ENCODE measurements around the gene HES5. TPM values are rescaled to one million over a fixed set of nuclear protein-coding genes. Genes with fewer than 3 reads are reported as not detected.
"Not testable (repeated sequence)": the region's sequence is repeated elsewhere in the genome, so short reads cannot be mapped to it uniquely, and the experiment has no call there.

The HES5 gene
- total RNA-seq, 2 donors from 2014 or later, result 0.27 to 2.7 TPM

DNA sequence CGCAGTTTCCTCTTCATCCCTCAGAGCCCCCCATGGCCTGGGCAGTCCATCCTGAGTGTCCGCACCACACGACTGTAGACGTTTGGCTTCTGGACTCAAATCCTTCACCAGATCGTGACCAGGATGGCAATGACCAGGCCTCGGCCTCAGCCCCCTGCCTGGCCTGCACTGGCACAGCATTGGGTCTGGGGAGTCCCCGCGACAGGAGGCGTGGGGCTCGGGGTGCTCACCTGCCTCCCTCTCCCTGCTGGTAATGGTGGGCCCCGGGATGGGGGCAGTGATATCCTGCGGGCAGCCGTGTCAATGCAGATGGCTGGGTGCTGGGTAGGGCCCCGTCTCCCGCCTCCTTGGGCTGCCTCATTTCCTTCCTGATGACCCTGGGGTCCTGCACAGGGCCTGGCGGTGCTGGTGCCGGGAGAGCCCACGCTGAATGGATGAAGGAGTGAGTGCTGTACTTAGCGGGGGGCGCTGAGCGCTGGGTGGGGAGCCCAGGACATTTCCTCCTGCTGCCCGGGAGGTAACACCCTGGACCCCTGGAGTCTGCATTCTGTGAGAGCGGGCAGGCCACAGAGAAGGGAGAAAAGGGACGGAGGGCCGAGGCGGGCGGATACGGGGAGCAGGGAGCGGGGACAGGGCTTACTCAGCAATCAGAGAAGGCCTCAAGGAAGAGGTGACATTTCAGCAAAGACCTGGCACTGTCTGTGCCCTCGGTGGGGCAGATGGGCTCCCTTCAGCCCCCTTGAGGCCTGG lies 24.0 kb upstream of the HES5 start:
- Histone ChIP-seq H3K27me3 (replicated peaks; ENCODE audit: insufficient read depth) (no peaks in the 10 kb centered on the region), H3K36me3 (no peaks in the 10 kb centered on the region), H3K4me3 (no peak overlapping the region), H3K4me1 (ENCODE audit: control insufficient read depth in 1 of 2, low read depth in 2 of 2) (peaks cover 18 to 33% of the 10 kb centered on the region in 2 donors), H3K27ac (no peak overlapping the region), H3K9me3 (no peaks in the 10 kb centered on the region)
- DNase-seq (ENCODE audit: low spot score), result no peak
- no peak for ATAC-seq (ENCODE audit: insufficient number of reproducible peaks, low FRiP score, low read depth)
- TF ChIP-seq, protein P1, sequence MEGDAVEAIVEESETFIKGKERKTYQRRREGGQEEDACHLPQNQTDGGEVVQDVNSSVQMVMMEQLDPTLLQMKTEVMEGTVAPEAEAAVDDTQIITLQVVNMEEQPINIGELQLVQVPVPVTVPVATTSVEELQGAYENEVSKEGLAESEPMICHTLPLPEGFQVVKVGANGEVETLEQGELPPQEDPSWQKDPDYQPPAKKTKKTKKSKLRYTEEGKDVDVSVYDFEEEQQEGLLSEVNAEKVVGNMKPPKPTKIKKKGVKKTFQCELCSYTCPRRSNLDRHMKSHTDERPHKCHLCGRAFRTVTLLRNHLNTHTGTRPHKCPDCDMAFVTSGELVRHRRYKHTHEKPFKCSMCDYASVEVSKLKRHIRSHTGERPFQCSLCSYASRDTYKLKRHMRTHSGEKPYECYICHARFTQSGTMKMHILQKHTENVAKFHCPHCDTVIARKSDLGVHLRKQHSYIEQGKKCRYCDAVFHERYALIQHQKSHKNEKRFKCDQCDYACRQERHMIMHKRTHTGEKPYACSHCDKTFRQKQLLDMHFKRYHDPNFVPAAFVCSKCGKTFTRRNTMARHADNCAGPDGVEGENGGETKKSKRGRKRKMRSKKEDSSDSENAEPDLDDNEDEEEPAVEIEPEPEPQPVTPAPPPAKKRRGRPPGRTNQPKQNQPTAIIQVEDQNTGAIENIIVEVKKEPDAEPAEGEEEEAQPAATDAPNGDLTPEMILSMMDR (IDR thresholded peaks at IDR 0.05), result no peak

DNA sequence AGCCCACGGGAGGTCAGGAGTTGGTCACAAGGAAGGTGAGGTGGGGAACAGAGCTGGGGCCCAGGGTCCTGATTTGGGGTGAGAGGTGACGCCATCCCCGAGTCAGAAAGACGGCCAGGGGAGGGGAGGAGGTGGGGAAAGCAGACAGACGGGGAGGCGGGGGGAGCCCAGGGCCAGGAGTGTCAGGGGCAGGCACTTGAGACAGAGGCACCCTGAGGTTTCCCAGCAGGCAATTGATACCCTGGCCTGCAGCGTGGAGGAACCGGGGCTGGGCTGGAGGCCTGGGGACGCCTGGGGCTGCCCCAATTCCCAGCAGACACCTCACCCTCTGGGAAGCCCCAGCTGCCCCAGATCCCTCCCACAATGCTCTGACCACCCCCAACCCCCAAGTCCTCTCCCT lies 23.0 kb upstream of the HES5 start:
- not testable (repeated sequence) for H3K27me3 ChIP-seq (replicated peaks; ENCODE audit: insufficient read depth); H3K9me3 ChIP-seq; H3K4me3 ChIP-seq; DNase-seq (ENCODE audit: low spot score); H3K36me3 ChIP-seq; H3K27ac ChIP-seq; ATAC-seq (ENCODE audit: insufficient number of reproducible peaks, low FRiP score, low read depth)
- H3K4me1 ChIP-seq (ENCODE audit: control insufficient read depth in 1 of 2, low read depth in 2 of 2), result peaks cover 23 to 40% of the 10 kb centered on the region in 2 donors

DNA sequence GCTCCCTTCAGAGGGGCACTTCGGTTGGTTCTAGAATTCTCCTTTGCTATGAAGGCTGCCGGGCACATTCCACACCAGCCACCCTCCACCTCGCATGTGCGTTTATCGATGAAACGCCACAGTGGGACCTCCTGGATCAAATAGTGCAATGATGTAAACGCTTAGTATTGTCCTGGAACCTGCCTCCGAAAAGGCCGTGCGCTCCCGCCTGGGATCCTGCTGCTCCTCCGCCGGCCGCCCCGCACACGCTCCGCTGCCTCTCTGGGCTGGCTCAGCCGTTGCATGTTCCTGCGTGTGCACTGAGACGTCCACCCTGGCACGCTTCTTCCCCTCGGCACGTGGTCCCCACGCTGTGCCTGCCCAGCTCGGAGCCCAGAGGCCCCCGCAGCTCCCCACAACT lies 22.1 kb upstream of the HES5 start:
- Histone ChIP-seq H3K27ac (no peak overlapping the region), H3K4me3 (no peak overlapping the region), H3K36me3 (no peaks in the 10 kb centered on the region), H3K4me1 (ENCODE audit: control insufficient read depth in 1 of 2, low read depth in 2 of 2) (peaks cover 24 to 43% of the 10 kb centered on the region in 2 donors), H3K9me3 (no peaks in the 10 kb centered on the region), H3K27me3 (replicated peaks; ENCODE audit: insufficient read depth) (no peaks in the 10 kb centered on the region)
- DNase-seq (ENCODE audit: low spot score) (no peak), ATAC-seq (ENCODE audit: insufficient number of reproducible peaks, low FRiP score, low read depth) (no peak)
- TF ChIP-seq, protein P1 (IDR thresholded peaks at IDR 0.05), result no peak

DNA sequence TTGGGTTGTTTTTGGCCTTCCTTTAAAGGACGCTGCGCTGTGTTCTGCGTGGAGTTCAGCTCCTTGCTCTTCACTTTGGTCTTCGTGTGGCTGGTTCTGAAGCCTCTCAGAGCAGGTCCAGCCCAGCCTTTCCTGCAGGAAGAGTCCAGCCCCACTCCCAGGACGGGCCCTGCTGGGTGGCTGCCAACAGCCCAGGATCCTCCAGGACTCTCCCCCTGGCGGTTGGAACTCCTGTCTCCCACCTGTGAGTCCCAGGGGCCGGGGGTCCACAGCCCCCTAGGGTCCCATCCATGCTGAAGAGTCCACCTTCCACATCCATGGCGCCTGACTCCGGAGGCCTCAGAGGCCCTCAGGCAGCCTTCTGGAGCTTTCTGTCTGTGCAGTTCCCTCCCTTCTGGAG lies 21.5 kb upstream of the HES5 start:
- H3K9me3 ChIP-seq; H3K27me3 ChIP-seq (replicated peaks; ENCODE audit: insufficient read depth); ATAC-seq (ENCODE audit: insufficient number of reproducible peaks, low FRiP score, low read depth); H3K36me3 ChIP-seq; DNase-seq (ENCODE audit: low spot score); H3K27ac ChIP-seq; H3K4me3 ChIP-seq: not testable (repeated sequence)
- peaks cover 19 to 43% of the 10 kb centered on the region in 2 donors for H3K4me1 ChIP-seq (ENCODE audit: control insufficient read depth in 1 of 2, low read depth in 2 of 2)

DNA sequence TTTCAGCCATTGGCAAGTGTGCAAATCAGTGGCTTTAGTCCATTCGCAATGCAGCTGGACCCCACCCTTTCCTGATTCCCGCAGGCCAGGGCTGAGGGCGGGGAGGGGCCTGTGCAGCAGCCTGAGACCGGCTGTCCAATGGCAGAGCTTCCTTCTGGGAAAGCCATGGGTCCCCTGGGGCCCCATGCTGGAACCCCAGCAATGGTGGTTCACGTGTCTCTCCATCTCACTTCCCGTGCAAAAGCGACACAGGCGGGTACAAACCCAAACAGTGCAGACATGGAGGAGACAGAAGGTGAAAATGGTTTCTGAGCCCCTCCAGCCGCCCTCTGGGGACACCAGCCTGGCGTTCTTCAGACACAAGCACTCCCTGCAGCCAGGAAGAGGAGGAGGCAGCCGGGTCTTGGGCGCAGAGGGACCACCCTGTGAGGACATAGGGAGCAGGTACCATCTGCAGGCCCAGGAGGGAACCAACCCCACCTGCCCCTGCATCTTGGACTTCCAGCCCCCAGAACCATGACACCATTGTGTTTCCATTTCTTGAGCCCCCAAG lies 20.3 kb upstream of the HES5 start:
- H3K27ac ChIP-seq; ATAC-seq (ENCODE audit: insufficient number of reproducible peaks, low FRiP score, low read depth); DNase-seq (ENCODE audit: low spot score); H3K36me3 ChIP-seq; H3K9me3 ChIP-seq; H3K27me3 ChIP-seq (replicated peaks; ENCODE audit: insufficient read depth); H3K4me3 ChIP-seq: not testable (repeated sequence)
- H3K4me1 ChIP-seq (ENCODE audit: control insufficient read depth in 1 of 2, low read depth in 2 of 2), result peaks cover 19 to 36% of the 10 kb centered on the region in 2 donors

DNA sequence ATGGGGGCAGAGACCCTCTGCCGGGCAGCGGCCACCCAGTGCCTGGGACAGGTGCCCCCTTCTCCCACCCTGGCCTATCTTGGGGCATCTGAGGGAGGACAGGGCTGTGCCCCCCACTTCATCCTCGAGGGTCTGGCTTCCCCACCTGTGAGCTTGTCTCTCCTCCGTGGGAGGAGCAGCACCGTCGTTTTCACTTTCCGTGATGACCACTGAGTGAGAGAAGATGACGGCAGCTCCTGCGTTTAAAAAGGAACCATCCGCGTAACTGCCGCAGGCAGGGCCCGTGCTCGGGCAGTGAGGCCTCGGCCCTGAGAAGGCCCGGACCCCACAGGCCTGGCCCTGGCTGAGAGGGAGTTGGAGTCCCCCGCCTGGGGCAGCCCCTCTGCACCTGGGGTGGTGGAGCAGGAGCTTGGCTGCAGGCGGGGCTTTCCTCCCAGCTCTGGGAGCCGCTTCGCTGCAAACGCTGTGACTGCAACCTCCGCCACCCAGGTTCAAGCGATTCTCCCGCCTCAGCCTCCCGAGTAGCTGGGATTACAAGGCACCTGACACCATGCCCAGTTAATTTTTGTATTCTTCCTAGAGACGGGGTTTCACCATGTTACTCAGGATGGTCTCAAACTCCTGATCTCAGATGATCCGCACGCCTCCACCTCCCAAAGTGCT lies 19.4 kb upstream of the HES5 start:
- peak overlapping the region; percentile 94 to 95 for H3K27ac ChIP-seq
- H3K4me3 ChIP-seq, result peak overlapping the region; percentile 64
- H3K4me1 ChIP-seq (ENCODE audit: control insufficient read depth in 1 of 2, low read depth in 2 of 2), result peaks cover 16 to 31% of the 10 kb centered on the region in 2 donors
- H3K36me3 ChIP-seq; DNase-seq (ENCODE audit: low spot score); H3K9me3 ChIP-seq; ATAC-seq (ENCODE audit: insufficient number of reproducible peaks, low FRiP score, low read depth); H3K27me3 ChIP-seq (replicated peaks; ENCODE audit: insufficient read depth): not testable (repeated sequence)

DNA sequence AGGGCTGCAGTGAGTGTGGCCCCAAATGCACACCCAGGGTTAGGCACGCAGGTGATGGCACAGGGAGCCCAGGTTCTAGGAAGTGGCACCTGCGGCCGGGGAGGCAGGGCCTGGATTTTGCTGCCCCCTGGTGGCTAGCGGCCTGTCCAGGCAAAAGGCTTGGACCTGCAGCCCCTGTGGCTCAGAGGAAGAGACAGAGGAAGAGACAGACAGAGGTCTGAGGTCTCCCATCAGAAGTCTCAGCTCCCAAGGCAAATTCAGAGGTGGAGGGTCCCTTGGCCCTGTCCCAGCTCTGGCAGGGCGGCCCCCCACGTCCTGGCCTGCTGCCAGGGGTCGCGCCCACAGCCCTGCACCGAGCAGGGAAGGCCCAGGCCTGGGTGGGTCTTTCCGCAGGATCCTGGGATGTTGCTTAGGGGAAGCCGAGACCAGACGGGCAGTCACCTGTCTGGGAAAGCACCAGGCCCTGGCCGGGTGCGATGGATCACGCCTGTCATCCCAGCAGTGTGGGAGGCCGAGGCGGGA lies 18.1 kb upstream of the HES5 start:
- Histone ChIP-seq H3K27ac (peak overlapping the region; percentile 94 to 95), H3K4me3 (peak overlapping the region; percentile 64), H3K27me3 (replicated peaks; ENCODE audit: insufficient read depth) (no peaks in the 10 kb centered on the region), H3K4me1 (ENCODE audit: control insufficient read depth in 1 of 2, low read depth in 2 of 2) (peaks cover 16 to 31% of the 10 kb centered on the region in 2 donors), H3K9me3 (no peaks in the 10 kb centered on the region), H3K36me3 (no peaks in the 10 kb centered on the region)
- ATAC-seq (ENCODE audit: insufficient number of reproducible peaks, low FRiP score, low read depth), result no peak
- TF ChIP-seq, protein P1 (IDR thresholded peaks at IDR 0.05), result peak; percentile 95
- DNase-seq (ENCODE audit: low spot score), result no peak

Measured in thoracic aorta (tissue), 2 donors.